Activated naive CD4-positive, alpha-beta T cell treated with anti-CD3 and anti-CD28 coated beads, Interleukin-2, amount 50 U/mL, for 72 hours (primary cell): ENCODE results near the gene RBM18. TPM values are rescaled to one million over a fixed set of nuclear protein-coding genes. Genes with fewer than 3 reads are reported as not detected.

ENCODE experiments used
- ATAC-seq, 2 donors: fragments of 150-1000 bp; cut with Tn5 transposase; 2 replicates each; pipeline ENCODE4 v1.10.0; 2021; ENCODE audit warnings: mild to moderate bottlenecking in 2 of 2, moderate library complexity in 2 of 2
- DNase-seq, 2 donors: peaks; one replicate each; pipeline ENCODE4 v3.0.0; 2021 to 2022; ENCODE audit warnings: low spot score in 2 of 2
- H3K27ac Mint-ChIP-seq, 2 donors: one replicate each; pipeline ENCODE4 v1.8.0; 2022; ENCODE audit warnings: mild to moderate bottlenecking in 2 of 2, mixed read lengths in 2 of 2
- H3K36me3 Mint-ChIP-seq, 2 donors: one replicate each; pipeline ENCODE4 v1.8.0; 2022; ENCODE audit warnings: mixed read lengths in 2 of 2
- H3K9me3 Mint-ChIP-seq, 2 donors: one replicate each; pipeline ENCODE4 v1.8.0; 2022; ENCODE audit warnings: mixed read lengths in 2 of 2
- total RNA-seq, 2 donors: library from RNA; stranded (reverse); gene quantifications; one replicate each; pipeline ENCODE4 v1.2.3, GENCODE V29; 2022

RBM18 gene
- total RNA-seq, 2 donors from 2014 or later, result 22.7 to 39.8 TPM

- Mint-ChIP-seq H3K9me3 (no peaks in the 10 kb centered on the region), H3K27ac (no peak overlapping the region), H3K36me3 (no peaks in the 10 kb centered on the region)
- no peak for DNase-seq
- ATAC-seq, result no peak
These were observed 47.0 kb downstream of the RBM18 start for GRCh38 chr9:122217640-122218039.

GRCh38 chr9:122216798-122217418 lies 47.7 kb downstream of the RBM18 start:
- H3K36me3 Mint-ChIP-seq, result no peaks in the 10 kb centered on the region
- DNase-seq, result peak in 1 of 2 donors; percentile 21
- no peak for ATAC-seq
- no peak overlapping the region for H3K27ac Mint-ChIP-seq
- no peaks in the 10 kb centered on the region for H3K9me3 Mint-ChIP-seq

- DNase-seq (peak in 1 of 2 donors; percentile 30), ATAC-seq (no peak)
- Mint-ChIP-seq H3K27ac (no peak overlapping the region), H3K9me3 (no peaks in the 10 kb centered on the region), H3K36me3 (no peaks in the 10 kb centered on the region)
These were observed 48.4 kb downstream of the RBM18 start for GRCh38 chr9:122216138-122216797.

GRCh38 chr9:122215663-122216062 lies 49.0 kb downstream of the RBM18 start:
- Mint-ChIP-seq H3K36me3 (no peaks in the 10 kb centered on the region), H3K27ac (no peak overlapping the region), H3K9me3 (no peaks in the 10 kb centered on the region)
- DNase-seq (no peak), ATAC-seq (no peak)

- Mint-ChIP-seq H3K36me3 (no peaks in the 10 kb centered on the region), H3K27ac (no peak overlapping the region), H3K9me3 (no peaks in the 10 kb centered on the region)
- no peak for DNase-seq
- ATAC-seq, result no peak
These were observed 50.1 kb downstream of the RBM18 start for GRCh38 chr9:122214507-122214906.

GRCh38 chr9:122213589-122214413 lies 50.8 kb downstream of the RBM18 start:
- peak in 1 of 2 donors; percentile 70 for DNase-seq
- peak; percentile 71 to 92 for ATAC-seq
- no peaks in the 10 kb centered on the region for H3K36me3 Mint-ChIP-seq
- H3K27ac Mint-ChIP-seq, result no peak overlapping the region
- no peaks in the 10 kb centered on the region for H3K9me3 Mint-ChIP-seq

GRCh38 chr9:122213102-122213588 lies 51.5 kb downstream of the RBM18 start:
- H3K27ac Mint-ChIP-seq, result no peak overlapping the region
- no peaks in the 10 kb centered on the region for H3K9me3 Mint-ChIP-seq
- ATAC-seq (no peak), DNase-seq (no peak)
- no peaks in the 10 kb centered on the region for H3K36me3 Mint-ChIP-seq

GRCh38 chr9:122212473-122213004 lies 52.1 kb downstream of the RBM18 start:
- Mint-ChIP-seq H3K36me3 (no peaks in the 10 kb centered on the region), H3K27ac (no peak overlapping the region), H3K9me3 (no peaks in the 10 kb centered on the region)
- no peak for DNase-seq
- no peak for ATAC-seq

GRCh38 chr9:122209451-122209850 lies 55.2 kb downstream of the RBM18 start:
- Mint-ChIP-seq H3K9me3 (no peaks in the 10 kb centered on the region), H3K27ac (no peak overlapping the region), H3K36me3 (no peaks in the 10 kb centered on the region)
- ATAC-seq (no peak), DNase-seq (no peak)

- Mint-ChIP-seq H3K27ac (no peak overlapping the region), H3K36me3 (no peaks in the 10 kb centered on the region), H3K9me3 (no peaks in the 10 kb centered on the region)
- DNase-seq, result no peak
- ATAC-seq, result no peak
These were observed 57.5 kb downstream of the RBM18 start for GRCh38 chr9:122207096-122207495.

GRCh38 chr9:122206118-122207046 lies 58.3 kb downstream of the RBM18 start:
- DNase-seq (no peak), ATAC-seq (no peak)
- no peaks in the 10 kb centered on the region for H3K9me3 Mint-ChIP-seq
- no peak overlapping the region for H3K27ac Mint-ChIP-seq
- H3K36me3 Mint-ChIP-seq, result no peaks in the 10 kb centered on the region

- Mint-ChIP-seq H3K36me3 (no peaks in the 10 kb centered on the region), H3K9me3 (no peaks in the 10 kb centered on the region), H3K27ac (no peak overlapping the region)
- no peak for ATAC-seq
- no peak for DNase-seq
These were observed 59.5 kb downstream of the RBM18 start for GRCh38 chr9:122205176-122205575.

GRCh38 chr9:122204491-122204890 lies 60.1 kb downstream of the RBM18 start:
- Mint-ChIP-seq H3K9me3 (no peaks in the 10 kb centered on the region), H3K27ac (no peak overlapping the region), H3K36me3 (no peaks in the 10 kb centered on the region)
- ATAC-seq (no peak), DNase-seq (no peak)

- Mint-ChIP-seq H3K27ac (no peak overlapping the region), H3K36me3 (no peaks in the 10 kb centered on the region), H3K9me3 (no peaks in the 10 kb centered on the region)
- DNase-seq (no peak), ATAC-seq (no peak)
These were observed 60.6 kb downstream of the RBM18 start for GRCh38 chr9:122204055-122204454.

GRCh38 chr9:122202111-122202510 lies 62.5 kb downstream of the RBM18 start:
- Mint-ChIP-seq H3K36me3 (no peaks in the 10 kb centered on the region), H3K9me3 (no peaks in the 10 kb centered on the region), H3K27ac (peak overlapping the region in 1 of 2 donors; percentile 50)
- ATAC-seq (no peak), DNase-seq (no peak)

- H3K9me3 Mint-ChIP-seq, result no peaks in the 10 kb centered on the region
- H3K36me3 Mint-ChIP-seq, result no peaks in the 10 kb centered on the region
- ATAC-seq (peak; percentile 41 to 71), DNase-seq (no peak)
- H3K27ac Mint-ChIP-seq, result no peak overlapping the region
These were observed 63.0 kb downstream of the RBM18 start for GRCh38 chr9:122201641-122202040.
